ENCODE measurements around the gene LCLAT1. TPM values are rescaled to one million over a fixed set of nuclear protein-coding genes. Genes with fewer than 3 reads are reported as not detected.

Gene LCLAT1
- total and polyA plus RNA-seq, 4 donors, result 2.4 to 14.6 (median 10.7) TPM

DNA sequence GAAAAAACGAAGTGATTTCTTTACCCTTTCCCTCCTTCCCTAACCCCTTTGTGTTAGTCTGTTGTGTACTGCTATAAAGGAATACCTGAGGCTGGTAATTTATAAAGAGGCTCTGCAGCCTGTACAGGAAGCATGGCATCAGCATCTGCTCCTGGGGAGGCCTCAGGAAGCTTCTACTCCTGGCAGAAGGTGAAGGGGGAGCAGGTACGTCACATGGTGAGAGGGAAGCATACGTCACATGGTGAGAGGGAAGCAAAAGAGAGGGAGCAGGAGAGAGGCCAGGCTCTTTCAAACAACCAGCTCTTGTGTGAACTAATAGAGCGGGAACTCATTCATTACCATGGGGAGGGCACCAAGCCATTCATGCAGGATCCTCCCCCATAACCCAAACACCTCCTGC is 234.0 kb downstream of the LCLAT1 start:
- Histone ChIP-seq H3K4me3 (ENCODE audit: low read depth in 1 of 3, low read length in 3 of 3) (no peak overlapping the region), H3K4me1 (ENCODE audit: control insufficient read depth in 4 of 4, insufficient read depth in 4 of 4, low read length in 3 of 4) (no peaks in the 10 kb centered on the region), H3K27me3 (ENCODE audit: control insufficient read depth in 4 of 4, insufficient read depth in 4 of 4, low read length in 3 of 4) (no peaks in the 10 kb centered on the region), H3K9ac (ENCODE audit: low read depth in 1 of 2, low read length in 2 of 2) (no peak overlapping the region), H3K36me3 (ENCODE audit: control insufficient read depth in 4 of 4, insufficient read depth in 3 of 4, low read depth in 1 of 4, low read length in 3 of 4) (no peaks in the 10 kb centered on the region), H3K27ac (ENCODE audit: low read depth in 1 of 2, low read length in 2 of 2) (no peak overlapping the region), H3K9me3 (ENCODE audit: control insufficient read depth in 4 of 4, low read length in 3 of 4) (no peaks in the 10 kb centered on the region)
- WGBS, result 86% methylated on average over 4 of the region's 4 CpGs
- TF ChIP-seq RAD21 (IDR thresholded peaks at IDR 0.05), result no peak
- no peak for TF ChIP-seq ATF3 (IDR thresholded peaks at IDR 0.05)
- TF ChIP-seq REST (IDR thresholded peaks at IDR 0.05), result no peak
- TF ChIP-seq HNF4G (IDR thresholded peaks at IDR 0.05), result no peak
- TF ChIP-seq RXRA (IDR thresholded peaks at IDR 0.05), result no peak
- TF ChIP-seq EGR1 (IDR thresholded peaks at IDR 0.05; ENCODE audit: low read depth in 2 of 2), result no peak
- TF ChIP-seq JUND (IDR thresholded peaks at IDR 0.05), result no peak
- no peak for TF ChIP-seq YY1 (IDR thresholded peaks at IDR 0.05)
- no peak for TF ChIP-seq HNF4A (conservative IDR thresholded peaks at IDR 0.05)
- TF ChIP-seq FOXA2 (IDR thresholded peaks at IDR 0.05), result no peak
- no peak for TF ChIP-seq TAF1 (conservative IDR thresholded peaks at IDR 0.05)
- TF ChIP-seq CTCF (IDR thresholded peaks at IDR 0.05; ENCODE audit: low read depth, low read length, missing input control), result no peak
- no peak for TF ChIP-seq MAX (IDR thresholded peaks at IDR 0.05)
- TF ChIP-seq ZBTB33 (IDR thresholded peaks at IDR 0.05), result no peak
- no peak for DNase-seq (ENCODE audit: low spot score)

- Histone ChIP-seq H3K9ac (ENCODE audit: low read depth in 1 of 2, low read length in 2 of 2) (no peak overlapping the region), H3K27me3 (ENCODE audit: control insufficient read depth in 4 of 4, insufficient read depth in 4 of 4, low read length in 3 of 4) (no peaks in the 10 kb centered on the region), H3K4me1 (ENCODE audit: control insufficient read depth in 4 of 4, insufficient read depth in 4 of 4, low read length in 3 of 4) (no peaks in the 10 kb centered on the region), H3K9me3 (ENCODE audit: control insufficient read depth in 4 of 4, low read length in 3 of 4) (no peaks in the 10 kb centered on the region), H3K27ac (ENCODE audit: low read depth in 1 of 2, low read length in 2 of 2) (no peak overlapping the region), H3K4me3 (ENCODE audit: low read depth in 1 of 3, low read length in 3 of 3) (no peak overlapping the region), H3K36me3 (ENCODE audit: control insufficient read depth in 4 of 4, insufficient read depth in 3 of 4, low read depth in 1 of 4, low read length in 3 of 4) (no peaks in the 10 kb centered on the region)
- peak; percentile 12 for DNase-seq (ENCODE audit: low spot score)
- 94% methylated on average over 8 of the region's 8 CpGs for WGBS
- TF ChIP-seq HNF4G (IDR thresholded peaks at IDR 0.05) (no peak), ATF3 (IDR thresholded peaks at IDR 0.05) (no peak), REST (IDR thresholded peaks at IDR 0.05) (no peak), YY1 (IDR thresholded peaks at IDR 0.05) (no peak), TAF1 (conservative IDR thresholded peaks at IDR 0.05) (no peak), JUND (IDR thresholded peaks at IDR 0.05) (no peak), CTCF (IDR thresholded peaks at IDR 0.05; ENCODE audit: low read depth, low read length, missing input control) (no peak), FOXA1 (IDR thresholded peaks at IDR 0.05) (no peak), RXRA (IDR thresholded peaks at IDR 0.05) (no peak), EGR1 (IDR thresholded peaks at IDR 0.05; ENCODE audit: low read depth in 2 of 2) (no peak), FOXA2 (IDR thresholded peaks at IDR 0.05) (no peak)
Observed at GRCh38 chr2:30683236-30683956, 236.3 kb downstream of the LCLAT1 start.
